IPS DF 6.9 (cell line): ENCODE results near the gene TPSD1.

Experiments
- DNase-seq: peaks from one replicate; pipeline ENCODE4 v3.0.0-alpha.2; 2013; ENCODE audit warnings: low read depth, low spot score
- H3K27ac ChIP-seq: one replicate; pipeline ENCODE4 v1.5.1; 2013; ENCODE audit warnings: low read length, control low read depth
- H3K27me3 ChIP-seq: 2 replicates; pipeline ENCODE4 v1.6.1; 2013; ENCODE audit warnings: mild to moderate bottlenecking, low read length; ENCODE audit not compliant: control insufficient read depth, insufficient read depth
- H3K36me3 ChIP-seq: 2 replicates; pipeline ENCODE4 v1.6.1; 2013; ENCODE audit warnings: low read length; ENCODE audit not compliant: control insufficient read depth, insufficient read depth
- H3K4me1 ChIP-seq: 2 replicates; pipeline ENCODE4 v1.6.1; 2013; ENCODE audit warnings: low read length; ENCODE audit not compliant: control insufficient read depth, insufficient read depth
- H3K4me3 ChIP-seq: 2 replicates; pipeline ENCODE4 v1.5.1; 2013; ENCODE audit warnings: mild to moderate bottlenecking, low read length
- H3K9me3 ChIP-seq: 2 replicates; pipeline ENCODE4 v1.6.1; 2013; ENCODE audit warnings: low read length, inconsistent platforms; ENCODE audit not compliant: control insufficient read depth, insufficient read depth
- WGBS: extraction: QIAGEN DNeasy Blood & Tissue Kit; methylation state at CpG from one replicate; pipeline ENCODE4 v1.1.7; 2013; ENCODE audit warnings: mixed read lengths, missing lambda C conversion rate; ENCODE audit not compliant: insufficient read length, insufficient coverage; 5-methylcytosine and 5-hydroxymethylcytosine counted together

Gene TPSD1

DNA sequence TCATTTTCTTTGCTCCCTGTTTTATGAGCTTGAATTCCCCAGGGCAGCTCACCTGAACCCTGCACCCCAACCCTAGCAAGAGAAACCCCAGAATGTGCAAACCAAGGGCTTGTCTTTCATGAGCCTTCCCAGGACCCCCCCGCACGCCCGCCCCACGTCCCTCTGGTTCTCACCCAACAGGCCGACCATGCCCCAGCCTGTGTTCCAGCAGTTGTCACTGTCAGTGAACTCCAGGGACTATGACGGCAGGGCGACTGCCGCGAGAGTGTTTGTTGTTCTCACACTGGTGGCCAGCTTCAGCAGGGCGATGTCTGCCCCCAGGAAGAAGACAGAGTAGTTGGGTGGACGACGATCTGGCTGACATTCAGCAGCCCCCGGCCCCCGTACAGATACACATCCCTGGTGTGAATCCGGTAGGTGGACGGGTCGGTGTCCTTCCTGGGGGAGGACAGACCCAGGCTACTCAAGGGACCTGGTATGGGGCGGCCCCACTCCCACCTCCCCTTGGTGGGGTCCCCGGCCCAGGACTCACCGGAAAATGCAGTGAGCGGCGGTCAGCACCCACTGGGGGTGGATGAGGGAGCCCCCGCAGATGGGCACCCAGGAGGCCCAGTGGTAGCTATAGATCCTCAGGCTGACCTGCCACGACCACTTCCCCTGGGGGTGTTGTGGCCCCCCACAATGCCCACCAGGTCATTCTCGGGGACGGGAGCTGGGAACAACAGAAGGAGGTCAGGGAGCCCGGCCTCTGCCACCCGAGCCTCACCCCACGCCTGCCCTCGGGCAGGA is 20.1 kb downstream of the TPSD1 start:
- Histone ChIP-seq H3K4me1 (peaks cover 5% of the 10 kb centered on the region), H3K4me3 (no peak overlapping the region), H3K27me3 (no peaks in the 10 kb centered on the region), H3K36me3 (no peaks in the 10 kb centered on the region), H3K9me3 (no peaks in the 10 kb centered on the region), H3K27ac (no peak overlapping the region)
- no peak for DNase-seq
- WGBS = no CpG with 5 or more reads among the region's 30 CpGs

DNA sequence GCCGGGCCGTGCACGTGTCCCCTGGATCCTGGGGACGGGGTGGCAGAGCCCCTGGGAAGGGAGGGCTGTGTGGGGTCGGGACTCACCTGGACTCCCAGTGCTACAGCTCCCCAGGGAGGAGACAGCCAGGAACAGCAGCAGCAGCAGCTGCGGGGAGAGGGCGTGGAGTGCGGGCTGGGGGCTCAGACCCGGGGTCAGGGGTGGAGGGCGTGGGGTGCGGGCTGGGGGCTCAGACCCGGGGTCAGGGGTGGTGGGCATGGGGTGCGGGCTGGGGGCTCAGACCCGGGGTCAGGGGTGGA is 20.7 kb downstream of the TPSD1 start:
- Histone ChIP-seq H3K9me3 (no peaks in the 10 kb centered on the region), H3K36me3 (no peaks in the 10 kb centered on the region), H3K27ac (no peak overlapping the region), H3K27me3 (no peaks in the 10 kb centered on the region), H3K4me3 (no peak overlapping the region), H3K4me1 (peaks cover 5% of the 10 kb centered on the region)
- no CpG with 5 or more reads among the region's 14 CpGs for WGBS
- no peak for DNase-seq

- no peaks in the 10 kb centered on the region for H3K9me3 ChIP-seq
- no peaks in the 10 kb centered on the region for H3K36me3 ChIP-seq
- peaks cover 5% of the 10 kb centered on the region for H3K4me1 ChIP-seq
- H3K27me3 ChIP-seq = no peaks in the 10 kb centered on the region
- H3K27ac ChIP-seq = no peak overlapping the region
- WGBS = no CpG with 5 or more reads among the region's 19 CpGs
- DNase-seq = no peak
- no peak overlapping the region for H3K4me3 ChIP-seq
Observed at GRCh38 chr16:1277151-1277598, 21.3 kb downstream of the TPSD1 start.

- no CpG with 5 or more reads among the region's 21 CpGs for WGBS
- H3K27me3 ChIP-seq = no peaks in the 10 kb centered on the region
- no peaks in the 10 kb centered on the region for H3K36me3 ChIP-seq
- no peak overlapping the region for H3K4me3 ChIP-seq
- peaks cover 5% of the 10 kb centered on the region for H3K4me1 ChIP-seq
- no peak for DNase-seq
- no peaks in the 10 kb centered on the region for H3K9me3 ChIP-seq
- no peak overlapping the region for H3K27ac ChIP-seq
Observed at GRCh38 chr16:1277617-1278282, 21.9 kb downstream of the TPSD1 start.

- WGBS = no CpG with 5 or more reads among the region's 18 CpGs
- peaks cover 7% of the 10 kb centered on the region for H3K4me1 ChIP-seq
Observed at GRCh38 chr16:1278477-1278876, 22.6 kb downstream of the TPSD1 start.

GRCh38 chr16:1279081-1279944 is 23.4 kb downstream of the TPSD1 start:
- Histone ChIP-seq H3K4me3 (no peak overlapping the region), H3K4me1 (peaks cover 7% of the 10 kb centered on the region), H3K9me3 (no peaks in the 10 kb centered on the region), H3K36me3 (no peaks in the 10 kb centered on the region), H3K27ac (no peak overlapping the region), H3K27me3 (no peaks in the 10 kb centered on the region)
- WGBS = no CpG with 5 or more reads among the region's 30 CpGs
- DNase-seq = no peak

More at GRCh38 chr16:1278477-1278876, 22.6 kb downstream of the TPSD1 start:
- H3K9me3 ChIP-seq = no peaks in the 10 kb centered on the region
- no peaks in the 10 kb centered on the region for H3K27me3 ChIP-seq
- no peaks in the 10 kb centered on the region for H3K36me3 ChIP-seq
- no peak for DNase-seq
- H3K27ac ChIP-seq = no peak overlapping the region
- H3K4me3 ChIP-seq = no peak overlapping the region

DNA sequence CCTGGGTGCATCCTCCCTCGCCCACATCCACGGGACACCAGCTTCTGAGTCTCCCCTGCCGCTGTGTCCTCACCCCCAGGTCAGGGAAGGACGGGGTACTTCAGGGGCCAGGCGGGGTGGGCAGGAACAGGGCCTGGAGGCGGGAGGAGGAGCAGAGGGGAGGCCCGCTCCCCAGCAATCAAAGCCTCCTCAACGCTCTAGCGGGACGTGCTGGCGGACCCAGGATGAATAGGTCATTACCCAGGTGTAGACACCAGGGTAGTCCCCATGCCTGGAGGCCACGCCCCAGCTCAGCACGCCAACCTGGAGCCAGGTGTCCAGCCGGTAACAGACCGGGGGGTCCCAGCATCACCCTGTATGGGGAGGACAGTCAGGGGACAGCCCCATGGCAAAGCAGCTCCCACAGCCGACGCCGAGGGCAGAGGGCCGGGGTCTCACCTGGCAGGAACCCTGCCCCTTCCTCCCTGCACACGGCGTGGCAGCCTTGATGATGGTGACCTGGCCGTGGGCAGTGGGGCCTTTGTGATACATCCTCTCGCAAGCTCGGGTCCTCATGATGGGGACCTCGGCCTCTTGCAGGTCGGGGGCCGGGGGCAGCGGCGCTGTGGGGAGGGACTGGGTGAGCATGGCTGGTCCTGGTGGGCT is 24.2 kb downstream of the TPSD1 start:
- Histone ChIP-seq H3K27ac (no peak overlapping the region), H3K27me3 (no peaks in the 10 kb centered on the region), H3K4me1 (peaks cover 7% of the 10 kb centered on the region), H3K36me3 (no peaks in the 10 kb centered on the region), H3K9me3 (no peaks in the 10 kb centered on the region), H3K4me3 (no peak overlapping the region)
- no peak for DNase-seq
- no CpG with 5 or more reads among the region's 29 CpGs for WGBS

DNA sequence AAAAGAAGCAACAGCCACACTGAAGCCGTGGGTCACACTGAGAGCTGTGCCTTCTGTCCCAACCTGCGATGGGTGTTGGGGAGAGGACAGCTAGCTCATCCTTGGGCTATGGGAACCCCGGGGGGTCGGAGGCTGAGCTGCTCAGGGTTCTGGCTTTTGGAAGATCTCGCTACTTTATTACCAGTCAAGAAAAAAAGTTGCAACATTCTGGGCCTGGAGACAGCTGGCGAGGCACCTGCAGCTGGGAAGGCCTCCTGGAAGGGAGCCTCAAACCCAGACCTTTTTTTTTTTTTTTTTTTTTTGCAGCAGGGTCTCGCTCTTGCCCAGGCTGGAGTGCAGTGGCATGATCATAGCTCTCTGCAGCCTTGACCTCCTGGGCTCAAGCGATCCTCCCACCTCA is 24.9 kb downstream of the TPSD1 start:
- no peaks in the 10 kb centered on the region for H3K9me3 ChIP-seq
- no peaks in the 10 kb centered on the region for H3K27me3 ChIP-seq
- H3K4me1 ChIP-seq = peaks cover 7% of the 10 kb centered on the region
- WGBS = no CpG with 5 or more reads among the region's 8 CpGs
- no peaks in the 10 kb centered on the region for H3K36me3 ChIP-seq
- H3K4me3 ChIP-seq = no peak overlapping the region
- no peak overlapping the region for H3K27ac ChIP-seq
- DNase-seq = no peak

DNA sequence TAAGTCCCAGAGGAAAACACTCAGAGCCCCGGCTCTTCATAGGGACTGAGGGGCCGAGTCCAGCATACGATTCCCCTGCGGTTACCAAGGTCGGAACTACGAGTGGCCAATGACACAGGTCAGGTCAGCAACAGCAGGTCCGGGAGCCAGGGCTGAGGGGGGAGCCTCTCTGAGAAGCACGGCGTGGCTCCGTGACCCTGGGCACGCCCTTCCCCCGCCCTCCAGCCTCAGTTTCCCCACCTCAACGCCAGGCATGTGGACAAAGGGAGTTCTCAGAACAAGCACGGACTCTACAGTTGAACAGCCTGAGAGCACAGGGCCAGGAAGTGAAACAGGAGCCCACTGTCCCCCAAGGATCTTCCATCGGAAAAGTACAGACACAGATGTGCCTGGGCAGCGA is 25.6 kb downstream of the TPSD1 start:
- Histone ChIP-seq H3K9me3 (no peaks in the 10 kb centered on the region), H3K4me3 (no peak overlapping the region), H3K27me3 (no peaks in the 10 kb centered on the region), H3K4me1 (peaks cover 7% of the 10 kb centered on the region), H3K36me3 (no peaks in the 10 kb centered on the region), H3K27ac (no peak overlapping the region)
- no peak for DNase-seq
- WGBS = no CpG with 5 or more reads among the region's 16 CpGs

GRCh38 chr16:1282324-1282973 is 26.6 kb downstream of the TPSD1 start:
- H3K27me3 ChIP-seq = no peaks in the 10 kb centered on the region
- H3K4me1 ChIP-seq = peaks cover 7% of the 10 kb centered on the region
- H3K9me3 ChIP-seq = no peaks in the 10 kb centered on the region
- no peak overlapping the region for H3K4me3 ChIP-seq
- no peak for DNase-seq
- H3K27ac ChIP-seq = no peak overlapping the region
- WGBS = no CpG with 5 or more reads among the region's 17 CpGs
- H3K36me3 ChIP-seq = no peaks in the 10 kb centered on the region
